Measurements from ENCODE around the gene PGM1.

Gene PGM1

GRCh38 chr1:63601912-63602311 lies 8.7 kb downstream of the PGM1 start:
- TF ChIP-seq, protein P1, sequence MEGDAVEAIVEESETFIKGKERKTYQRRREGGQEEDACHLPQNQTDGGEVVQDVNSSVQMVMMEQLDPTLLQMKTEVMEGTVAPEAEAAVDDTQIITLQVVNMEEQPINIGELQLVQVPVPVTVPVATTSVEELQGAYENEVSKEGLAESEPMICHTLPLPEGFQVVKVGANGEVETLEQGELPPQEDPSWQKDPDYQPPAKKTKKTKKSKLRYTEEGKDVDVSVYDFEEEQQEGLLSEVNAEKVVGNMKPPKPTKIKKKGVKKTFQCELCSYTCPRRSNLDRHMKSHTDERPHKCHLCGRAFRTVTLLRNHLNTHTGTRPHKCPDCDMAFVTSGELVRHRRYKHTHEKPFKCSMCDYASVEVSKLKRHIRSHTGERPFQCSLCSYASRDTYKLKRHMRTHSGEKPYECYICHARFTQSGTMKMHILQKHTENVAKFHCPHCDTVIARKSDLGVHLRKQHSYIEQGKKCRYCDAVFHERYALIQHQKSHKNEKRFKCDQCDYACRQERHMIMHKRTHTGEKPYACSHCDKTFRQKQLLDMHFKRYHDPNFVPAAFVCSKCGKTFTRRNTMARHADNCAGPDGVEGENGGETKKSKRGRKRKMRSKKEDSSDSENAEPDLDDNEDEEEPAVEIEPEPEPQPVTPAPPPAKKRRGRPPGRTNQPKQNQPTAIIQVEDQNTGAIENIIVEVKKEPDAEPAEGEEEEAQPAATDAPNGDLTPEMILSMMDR (IDR thresholded peaks at IDR 0.05; ENCODE audit: low read depth, low read length, missing control alignments), result no peak
- Histone ChIP-seq H3K27me3 (replicated peaks) (no peaks in the 10 kb centered on the region), H3K4me3 (ENCODE audit: low read depth, low read length) (no peak overlapping the region), H3K36me3 (replicated peaks) (no peaks in the 10 kb centered on the region), H3K27ac (no peak overlapping the region)
- no peak for DNase-seq
- in situ Hi-C loops (cut with HindIII; ENCODE audit: low pct_ligation_motif_present, low sequenced_read_pairs), result no loop called here

- TF ChIP-seq, protein P1 (IDR thresholded peaks at IDR 0.05; ENCODE audit: low read depth, low read length, missing control alignments), result no peak
- no peak for DNase-seq
- in situ Hi-C loops (cut with HindIII; ENCODE audit: low pct_ligation_motif_present, low sequenced_read_pairs), result no loop called here
- H3K4me3 ChIP-seq (ENCODE audit: low read depth, low read length), result no peak overlapping the region
- H3K27me3 ChIP-seq (replicated peaks), result no peaks in the 10 kb centered on the region
- H3K27ac ChIP-seq, result no peak overlapping the region
- H3K36me3 ChIP-seq (replicated peaks), result no peaks in the 10 kb centered on the region
These were observed 9.4 kb downstream of the PGM1 start for GRCh38 chr1:63602629-63603028.

DNA sequence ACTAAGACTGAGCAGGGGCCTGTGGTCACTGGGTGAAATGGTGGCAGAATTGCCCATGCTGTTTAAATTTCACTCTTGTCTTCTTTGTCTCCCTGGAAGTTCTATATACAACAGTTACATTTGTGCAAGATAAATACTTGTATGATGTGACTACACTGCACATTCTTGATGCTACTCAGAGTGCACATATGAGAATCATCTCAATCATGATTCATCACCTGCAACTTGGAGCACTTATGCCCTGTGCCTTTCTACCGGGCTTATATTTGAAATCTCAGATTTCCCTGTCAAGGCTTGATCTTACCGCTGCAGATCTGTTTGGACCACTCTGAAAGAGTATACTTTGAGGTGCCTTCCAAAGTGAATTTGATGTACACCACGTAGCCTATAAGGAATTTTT lies 10.6 kb downstream of the PGM1 start:
- no peak for DNase-seq
- Histone ChIP-seq H3K4me3 (ENCODE audit: low read depth, low read length) (no peak overlapping the region), H3K27ac (no peak overlapping the region), H3K27me3 (replicated peaks) (no peaks in the 10 kb centered on the region), H3K36me3 (replicated peaks) (no peaks in the 10 kb centered on the region)
- TF ChIP-seq, protein P1 (IDR thresholded peaks at IDR 0.05; ENCODE audit: low read depth, low read length, missing control alignments), result no peak
- in situ Hi-C loops (cut with HindIII; ENCODE audit: low pct_ligation_motif_present, low sequenced_read_pairs), result no loop called here

DNA sequence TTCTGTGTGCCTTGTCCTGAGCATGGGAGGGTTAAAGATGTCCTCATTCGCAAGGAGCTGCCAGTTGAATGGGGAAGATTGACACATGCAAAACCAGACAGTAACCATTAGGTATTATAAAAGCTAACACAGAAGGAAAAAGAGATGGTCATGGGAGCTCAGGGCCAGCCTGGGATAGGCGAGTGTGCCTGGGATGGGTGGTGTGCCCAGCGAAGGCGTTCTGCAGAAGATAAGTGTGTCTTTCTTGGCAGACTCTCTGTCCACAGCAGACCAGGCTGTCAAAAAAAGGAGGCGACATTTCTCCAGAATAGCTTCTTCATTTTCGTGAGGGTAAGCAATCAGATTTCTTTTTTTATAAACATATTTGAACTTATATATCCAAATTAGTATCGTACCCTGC lies 14.1 kb downstream of the PGM1 start:
- Histone ChIP-seq H3K36me3 (replicated peaks) (no peaks in the 10 kb centered on the region), H3K27me3 (replicated peaks) (no peaks in the 10 kb centered on the region), H3K27ac (no peak overlapping the region), H3K4me3 (ENCODE audit: low read depth, low read length) (no peak overlapping the region)
- in situ Hi-C loops (cut with HindIII; ENCODE audit: low pct_ligation_motif_present, low sequenced_read_pairs), result no loop called here
- no peak for DNase-seq
- TF ChIP-seq, protein P1 (IDR thresholded peaks at IDR 0.05; ENCODE audit: low read depth, low read length, missing control alignments), result no peak

DNA sequence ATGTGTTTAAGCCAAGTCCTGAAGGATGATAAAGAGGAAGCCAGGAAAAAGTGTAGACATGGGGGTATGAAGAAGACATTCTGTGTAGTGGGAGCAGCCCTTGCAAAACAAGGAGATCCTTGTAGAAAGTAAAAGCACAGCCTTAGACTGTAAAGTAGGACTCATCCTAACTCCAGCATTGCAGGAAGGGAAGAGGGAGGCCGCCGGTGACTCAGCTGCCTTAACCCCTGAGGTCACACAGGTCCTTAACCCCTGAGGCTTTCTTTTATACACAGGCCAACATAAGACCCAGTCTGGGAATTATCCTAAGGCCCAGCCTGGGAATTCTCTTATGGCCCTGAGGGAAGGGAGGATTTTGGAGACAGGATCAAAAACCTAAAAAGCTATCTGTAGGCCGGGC lies 18.0 kb downstream of the PGM1 start:
- H3K4me3 ChIP-seq (ENCODE audit: low read depth, low read length), result no peak overlapping the region
- no peak for DNase-seq
- H3K27ac ChIP-seq, result no peak overlapping the region
- H3K36me3 ChIP-seq (replicated peaks), result no peaks in the 10 kb centered on the region
- TF ChIP-seq, protein P1 (IDR thresholded peaks at IDR 0.05; ENCODE audit: low read depth, low read length, missing control alignments), result no peak
- no peaks in the 10 kb centered on the region for H3K27me3 ChIP-seq (replicated peaks)
- in situ Hi-C loops (cut with HindIII; ENCODE audit: low pct_ligation_motif_present, low sequenced_read_pairs), result no loop called here

GRCh38 chr1:63612564-63612963 lies 19.4 kb downstream of the PGM1 start:
- TF ChIP-seq, protein P1 (IDR thresholded peaks at IDR 0.05; ENCODE audit: low read depth, low read length, missing control alignments), result no peak
- no peak for DNase-seq
- Histone ChIP-seq H3K27ac (no peak overlapping the region), H3K4me3 (ENCODE audit: low read depth, low read length) (no peak overlapping the region), H3K36me3 (replicated peaks) (no peaks in the 10 kb centered on the region), H3K27me3 (replicated peaks) (no peaks in the 10 kb centered on the region)
- in situ Hi-C loops (cut with HindIII; ENCODE audit: low pct_ligation_motif_present, low sequenced_read_pairs), result no loop called here

Data from brain microvascular endothelial cell (primary cell).